Stimulated activated CD8-positive, alpha-beta memory T cell treated with anti-CD3 and anti-CD28 coated beads, Interleukin-15, amount 100 ng/mL, for 4 hours (primary cell): ENCODE data around the gene ZC3H18.

Experiments
- DNase-seq, 2 donors: peaks; one replicate each; pipeline ENCODE4 v3.0.0-alpha.2; 2020; ENCODE audit warnings: low read depth in 2 of 2

The ZC3H18 gene

GRCh38 chr16:88532434-88533241, 37.6 kb upstream of the ZC3H18 start:
- DNase-seq: no peak

DNA sequence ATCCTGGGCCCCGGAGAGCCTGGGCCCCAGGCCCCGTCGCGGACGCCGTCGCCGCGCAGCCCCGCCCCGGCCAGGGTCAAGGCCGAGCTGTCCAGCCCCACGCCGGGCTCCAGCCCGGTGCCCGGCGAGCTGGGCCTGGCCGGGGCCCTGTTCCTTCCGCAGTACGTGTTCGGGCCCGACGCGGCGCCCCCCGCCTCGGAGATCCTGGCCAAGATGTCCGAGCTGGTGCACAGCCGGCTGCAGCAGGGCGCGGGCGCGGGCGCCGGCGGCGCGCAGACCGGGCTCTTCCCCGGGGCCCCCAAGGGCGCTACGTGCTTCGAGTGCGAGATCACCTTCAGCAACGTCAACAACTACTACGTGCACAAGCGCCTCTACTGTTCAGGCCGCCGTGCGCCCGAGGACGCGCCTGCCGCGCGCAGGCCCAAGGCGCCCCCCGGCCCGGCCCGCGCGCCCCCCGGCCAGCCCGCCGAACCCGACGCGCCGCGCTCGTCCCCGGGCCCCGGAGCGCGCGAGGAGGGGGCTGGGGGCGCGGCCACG, 36.8 kb upstream of the ZC3H18 start:
- DNase-seq: no peak

DNA sequence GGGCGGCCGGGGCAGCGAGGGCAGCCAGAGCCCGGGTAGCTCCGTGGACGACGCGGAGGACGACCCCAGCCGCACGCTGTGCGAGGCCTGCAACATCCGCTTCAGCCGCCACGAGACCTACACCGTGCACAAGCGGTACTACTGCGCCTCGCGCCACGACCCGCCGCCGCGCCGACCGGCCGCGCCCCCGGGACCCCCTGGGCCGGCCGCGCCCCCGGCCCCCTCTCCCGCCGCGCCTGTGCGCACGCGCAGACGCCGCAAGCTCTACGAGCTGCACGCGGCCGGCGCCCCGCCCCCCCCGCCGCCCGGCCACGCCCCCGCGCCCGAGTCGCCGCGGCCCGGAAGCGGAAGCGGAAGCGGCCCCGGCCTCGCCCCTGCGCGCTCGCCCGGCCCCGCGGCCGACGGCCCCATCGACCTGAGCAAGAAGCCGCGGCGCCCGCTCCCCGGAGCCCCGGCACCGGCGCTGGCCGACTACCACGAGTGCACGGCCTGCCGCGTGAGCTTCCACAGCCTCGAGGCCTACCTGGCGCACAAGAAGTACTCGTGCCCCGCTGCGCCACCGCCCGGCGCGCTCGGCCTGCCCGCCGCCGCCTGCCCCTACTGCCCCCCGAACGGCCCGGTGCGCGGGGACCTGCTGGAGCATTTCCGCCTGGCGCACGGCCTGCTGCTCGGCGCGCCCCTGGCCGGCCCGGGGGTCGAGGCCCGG, 36.1 kb upstream of the ZC3H18 start:
- DNase-seq: peak; percentile 46 to 69

DNA sequence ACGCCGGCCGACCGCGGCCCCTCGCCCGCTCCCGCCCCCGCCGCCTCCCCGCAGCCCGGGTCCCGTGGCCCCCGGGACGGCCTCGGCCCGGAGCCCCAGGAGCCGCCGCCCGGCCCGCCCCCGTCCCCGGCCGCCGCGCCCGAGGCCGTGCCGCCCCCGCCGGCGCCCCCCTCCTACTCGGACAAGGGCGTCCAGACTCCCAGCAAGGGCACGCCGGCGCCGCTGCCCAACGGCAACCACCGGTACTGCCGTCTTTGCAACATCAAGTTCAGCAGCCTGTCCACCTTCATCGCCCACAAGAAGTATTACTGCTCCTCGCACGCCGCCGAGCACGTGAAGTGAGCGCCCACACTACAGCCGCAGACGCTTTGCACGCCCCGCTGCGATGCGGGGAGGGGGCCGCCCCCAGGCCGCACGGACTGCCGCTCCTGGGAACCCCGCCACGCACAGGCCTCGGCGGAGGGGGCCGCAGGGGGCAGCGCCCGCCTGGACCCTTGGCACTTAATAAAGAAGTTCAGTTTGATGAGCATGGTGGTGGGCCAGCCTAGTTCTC, 35.5 kb upstream of the ZC3H18 start:
- DNase-seq: no peak

GRCh38 chr16:88535191-88535856, 34.9 kb upstream of the ZC3H18 start:
- no peak for DNase-seq

GRCh38 chr16:88535857-88536222, 34.4 kb upstream of the ZC3H18 start:
- no peak for DNase-seq

- no peak for DNase-seq
Measured at GRCh38 chr16:88536510-88536909, 33.7 kb upstream of the ZC3H18 start.

DNA sequence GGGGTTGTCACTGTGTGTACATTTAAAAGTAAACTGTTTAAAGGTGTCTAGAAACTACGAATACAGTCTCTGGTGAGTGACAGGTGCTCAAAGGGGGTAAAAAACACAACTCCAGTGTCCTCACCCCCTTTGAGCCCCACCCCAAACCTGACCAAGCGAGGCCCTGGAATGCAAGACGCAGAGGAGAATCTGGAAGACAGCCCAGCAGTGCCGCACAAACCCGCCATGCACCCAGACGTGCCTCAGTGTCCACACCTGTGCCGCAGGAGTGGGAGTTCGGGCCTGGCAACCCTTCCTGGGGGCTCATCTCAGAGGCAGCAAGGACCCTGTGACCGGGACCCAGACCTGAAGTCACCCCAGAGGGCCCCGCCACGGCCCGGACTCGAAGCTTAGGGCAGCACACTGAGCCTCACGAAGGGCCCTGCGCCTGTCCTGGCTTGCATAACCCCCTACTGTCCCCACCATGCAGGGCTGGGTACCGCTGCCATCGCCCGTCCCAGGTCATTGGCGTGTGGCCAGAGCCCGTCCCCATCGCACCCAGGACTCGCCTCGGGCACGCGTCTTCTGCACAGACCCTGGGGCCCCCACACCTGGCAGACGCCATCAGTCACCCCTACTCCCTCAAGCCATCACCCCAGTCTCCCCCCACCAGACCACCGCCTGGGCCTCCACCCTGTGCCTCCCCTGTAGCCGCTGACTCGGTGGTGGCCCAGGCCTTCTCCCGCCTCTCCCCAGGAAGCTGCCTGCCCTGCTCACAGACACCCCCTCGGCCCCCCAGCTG, 33.0 kb upstream of the ZC3H18 start:
- DNase-seq: no peak

GRCh38 chr16:88537859-88538258, 32.3 kb upstream of the ZC3H18 start:
- DNase-seq: no peak

GRCh38 chr16:88538366-88539060, 31.7 kb upstream of the ZC3H18 start:
- no peak for DNase-seq

- no peak for DNase-seq
Measured at GRCh38 chr16:88539261-88539651, 30.9 kb upstream of the ZC3H18 start.

DNA sequence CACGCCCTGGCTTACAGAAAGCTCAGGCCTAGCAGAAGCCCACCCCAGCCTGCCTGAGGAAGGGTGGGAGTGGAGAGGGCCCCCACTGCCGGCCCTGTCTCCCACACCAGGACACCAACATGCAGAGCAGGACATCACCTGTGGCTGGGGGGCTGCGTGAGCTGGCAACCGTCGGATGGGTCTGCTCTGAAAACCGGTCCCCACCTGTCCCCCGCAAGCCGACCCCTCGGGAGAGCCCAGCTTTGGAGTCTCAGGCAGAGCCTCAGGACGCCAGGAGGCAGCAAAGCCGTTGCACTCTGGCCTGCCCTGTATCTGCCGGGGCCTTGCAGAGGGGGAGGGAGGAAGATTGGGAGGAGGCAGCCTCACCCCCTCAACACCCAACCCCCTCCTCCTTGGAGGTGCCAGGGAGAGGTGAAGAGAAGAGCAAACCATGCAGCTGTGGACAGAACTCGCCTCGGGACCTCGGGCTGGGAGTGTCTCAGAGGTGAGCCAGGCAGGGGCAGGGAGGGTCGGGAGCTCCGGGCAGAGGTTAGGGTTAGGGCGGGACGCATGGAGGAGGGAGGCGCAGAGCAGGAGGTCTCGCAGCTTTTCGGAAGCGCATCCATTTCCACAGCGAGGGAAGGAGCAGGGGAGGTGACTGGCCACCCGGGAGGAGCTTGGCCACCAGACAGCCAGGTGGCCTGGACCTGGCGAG, 30.4 kb upstream of the ZC3H18 start:
- no peak for DNase-seq

- no peak for DNase-seq
Measured at GRCh38 chr16:88540346-88540977, 29.7 kb upstream of the ZC3H18 start.

- DNase-seq: no peak
Measured at GRCh38 chr16:88541831-88542616, 28.2 kb upstream of the ZC3H18 start.

DNA sequence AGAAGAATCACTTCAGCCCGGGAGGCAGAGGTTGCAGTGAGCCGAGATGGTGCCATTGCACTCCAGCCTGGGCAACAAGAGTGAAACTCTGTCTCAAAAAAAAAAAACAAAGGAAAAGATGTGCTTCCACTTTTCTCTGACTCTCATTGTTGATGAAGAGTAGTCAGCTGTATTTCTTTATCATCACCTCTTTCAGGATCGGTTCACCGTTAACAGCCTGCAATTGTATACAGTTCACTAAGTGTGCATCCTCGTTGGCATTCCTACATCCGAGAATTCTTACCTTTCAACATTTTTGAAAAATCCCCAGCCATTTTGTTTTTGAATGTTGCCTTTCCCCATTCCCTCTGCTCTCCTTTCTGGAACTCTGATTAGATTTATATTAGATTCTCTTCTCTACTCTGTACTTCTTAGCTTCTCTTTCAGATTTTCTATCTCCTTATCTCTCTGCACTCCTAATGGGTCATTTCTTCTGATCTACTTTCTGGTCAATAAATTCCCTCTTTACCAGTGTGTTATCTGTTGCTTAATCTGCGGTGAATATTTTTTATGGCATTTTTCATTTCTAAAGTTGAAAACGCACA, 26.9 kb upstream of the ZC3H18 start:
- no peak for DNase-seq

GRCh38 chr16:88545781-88546180, 24.4 kb upstream of the ZC3H18 start:
- no peak for DNase-seq

- DNase-seq: no peak
Measured at GRCh38 chr16:88548131-88548874, 21.9 kb upstream of the ZC3H18 start.

GRCh38 chr16:88548985-88549384, 21.2 kb upstream of the ZC3H18 start:
- no peak for DNase-seq
